GM19035 (cell line): Measurements from ENCODE around the gene RNU7-1.

Source experiments
- ATAC-seq: cut with Tn5 transposase; IDR thresholded peaks from one replicate; pipeline ENCODE4 v1.9.1; 2021; ENCODE audit not compliant: unreplicated experiment

RNU7-1 gene

DNA sequence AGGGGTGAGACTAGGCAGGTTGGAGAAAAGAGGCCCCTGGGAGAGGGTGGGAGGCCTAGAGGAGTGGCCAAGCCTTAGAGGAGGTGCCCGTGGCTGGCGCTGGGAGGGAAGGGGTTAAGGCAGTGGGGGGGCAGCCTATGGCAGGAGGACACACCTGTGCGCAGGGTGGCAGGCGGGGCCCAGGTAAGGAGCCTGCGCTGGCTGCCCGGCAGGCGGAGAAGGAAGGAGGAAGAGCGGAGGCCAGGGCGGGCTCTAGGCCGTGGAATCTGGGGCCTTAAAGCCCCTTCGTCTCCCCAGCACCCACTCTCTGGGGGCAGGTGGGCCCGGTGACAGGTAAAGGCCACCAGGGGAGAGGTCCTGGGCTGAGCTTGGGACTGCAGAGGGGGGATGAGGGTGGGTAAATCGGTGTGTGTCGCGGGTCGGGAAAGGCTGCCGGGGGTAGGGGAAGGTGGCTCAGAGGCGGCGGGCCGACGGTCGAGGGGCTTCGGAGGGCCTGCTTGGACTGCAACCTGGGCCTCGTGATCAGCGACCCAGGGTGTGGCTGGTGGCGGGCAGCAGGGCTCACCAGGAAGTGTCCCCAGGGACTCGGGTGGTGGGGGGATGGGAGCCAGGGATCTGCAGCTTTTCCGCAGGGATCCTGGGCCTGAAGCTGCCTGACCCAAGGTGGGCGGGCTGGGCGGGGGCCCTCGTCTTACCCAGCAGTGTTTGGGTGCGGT lies 19.6 kb downstream of the RNU7-1 start:
- no peak for ATAC-seq

GRCh38 chr12:6963791-6964413 lies 20.3 kb downstream of the RNU7-1 start:
- ATAC-seq: no peak

- no peak for ATAC-seq
Measured at GRCh38 chr12:6964605-6965025, 21.0 kb downstream of the RNU7-1 start.

GRCh38 chr12:6965026-6965661 lies 21.5 kb downstream of the RNU7-1 start:
- ATAC-seq: no peak

DNA sequence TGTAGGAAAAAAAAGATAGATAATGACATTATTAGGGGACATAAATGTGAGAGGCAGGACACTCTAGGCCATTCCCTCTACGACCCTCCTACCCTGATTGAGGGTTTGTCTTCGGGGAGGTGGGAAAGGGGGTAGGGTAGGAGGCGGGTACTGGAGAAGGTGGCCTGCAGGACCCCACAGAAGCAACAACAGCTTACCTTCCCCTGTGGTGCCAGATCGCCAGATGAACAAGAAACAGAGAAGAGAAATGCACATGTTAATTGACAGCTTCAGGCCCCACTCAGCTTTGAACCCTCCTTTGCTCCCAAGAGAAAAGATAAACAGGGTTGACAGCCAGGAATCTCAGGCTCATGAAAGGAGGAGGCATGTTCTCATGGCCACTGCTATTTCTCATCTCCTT lies 22.1 kb downstream of the RNU7-1 start:
- no peak for ATAC-seq

DNA sequence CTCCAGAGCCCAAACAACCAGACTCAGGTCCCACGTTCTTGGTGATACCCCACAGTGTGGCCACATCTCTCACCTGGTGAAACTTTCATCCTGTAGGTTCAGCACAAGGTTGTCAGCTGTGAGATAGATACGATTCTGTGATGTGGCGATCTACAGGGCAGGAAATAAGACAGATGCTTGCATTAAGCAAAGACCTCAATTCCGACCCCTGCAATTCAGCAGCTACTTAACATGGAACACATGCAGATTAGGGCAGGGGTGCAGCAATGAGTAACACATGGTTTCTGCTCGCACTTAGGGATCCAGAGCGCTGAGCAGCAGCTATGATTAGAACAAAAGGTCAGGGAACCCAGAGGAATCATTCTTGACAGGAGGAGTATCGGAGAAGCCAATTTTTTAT lies 22.7 kb downstream of the RNU7-1 start:
- no peak for ATAC-seq

DNA sequence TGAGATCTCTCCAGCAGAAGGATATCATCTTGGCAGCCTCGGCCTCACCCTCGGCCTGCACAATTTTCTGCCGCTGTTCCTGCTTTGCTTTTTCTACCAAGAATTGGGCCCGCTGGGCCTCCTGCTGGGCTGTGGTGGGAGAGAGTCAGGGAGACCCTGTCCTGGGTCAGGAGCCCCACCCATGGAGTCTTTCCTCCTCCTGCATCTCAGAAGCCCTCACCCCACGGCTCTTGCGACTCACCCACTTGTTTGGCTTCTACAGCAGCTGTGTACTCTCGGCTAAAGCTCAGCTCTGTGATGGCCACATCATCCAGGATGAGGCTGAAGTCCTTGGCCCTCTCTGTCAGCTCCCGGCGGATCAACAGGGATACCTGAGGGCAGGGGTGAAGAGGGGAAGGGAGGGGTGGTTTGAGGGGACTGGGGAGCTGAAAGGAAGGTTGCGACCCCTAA lies 24.1 kb downstream of the RNU7-1 start:
- ATAC-seq: no peak

DNA sequence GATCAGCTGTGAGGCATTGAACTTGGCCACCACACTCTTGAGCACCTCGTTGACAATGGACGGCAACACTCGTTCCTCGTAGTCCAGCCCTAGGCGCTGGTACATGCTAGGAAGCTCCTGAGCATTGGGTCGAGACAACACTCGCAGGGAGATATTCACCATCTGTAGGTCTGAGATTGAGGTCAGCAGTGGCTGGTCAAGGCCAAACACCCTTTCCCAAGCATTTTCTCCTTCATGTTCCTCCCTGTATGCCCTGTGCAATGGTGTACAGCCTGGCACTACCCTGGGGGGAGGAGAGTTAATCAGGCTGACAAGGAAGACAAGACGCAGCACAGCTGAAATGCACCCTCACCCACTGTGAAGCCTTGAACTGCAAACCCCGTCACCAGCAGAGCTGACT lies 24.8 kb downstream of the RNU7-1 start:
- no peak for ATAC-seq

- no peak for ATAC-seq
Measured at GRCh38 chr12:6970096-6970527, 26.5 kb downstream of the RNU7-1 start.

GRCh38 chr12:6974180-6974579 lies 30.6 kb downstream of the RNU7-1 start:
- ATAC-seq: no peak

DNA sequence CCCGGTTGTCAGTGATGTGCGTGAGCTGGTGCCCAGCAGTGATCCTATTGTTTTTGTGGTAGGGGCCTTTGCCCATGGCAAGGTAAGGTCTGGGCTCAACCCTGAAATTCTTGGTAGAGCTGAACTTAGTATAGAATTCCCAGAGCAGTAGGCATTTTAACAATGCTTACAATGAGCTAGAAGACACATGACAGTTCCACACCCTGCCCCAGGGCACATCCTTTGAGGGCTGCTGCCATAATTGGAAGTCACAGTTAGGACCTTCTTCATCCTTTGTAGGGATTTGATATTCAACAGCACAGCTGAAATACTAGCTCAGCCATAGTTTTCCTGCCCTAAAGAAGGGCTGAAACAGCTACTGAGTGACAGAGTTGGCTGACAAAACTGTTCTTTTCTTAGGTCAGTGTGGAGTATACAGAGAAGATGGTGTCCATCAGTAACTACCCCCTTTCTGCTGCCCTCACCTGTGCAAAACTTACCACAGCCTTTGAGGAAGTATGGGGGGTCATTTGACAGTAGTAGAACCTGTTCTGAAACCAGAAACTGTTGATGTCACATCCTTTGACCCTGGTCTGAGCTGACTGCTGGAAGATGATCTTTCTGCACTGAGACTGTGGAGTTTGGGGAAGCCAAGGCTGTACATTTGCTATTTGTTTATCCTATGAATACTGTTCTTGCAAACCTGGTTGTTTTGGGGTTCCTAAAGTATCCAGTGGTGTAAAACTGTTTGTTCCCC lies 31.8 kb downstream of the RNU7-1 start:
- ATAC-seq: no peak

DNA sequence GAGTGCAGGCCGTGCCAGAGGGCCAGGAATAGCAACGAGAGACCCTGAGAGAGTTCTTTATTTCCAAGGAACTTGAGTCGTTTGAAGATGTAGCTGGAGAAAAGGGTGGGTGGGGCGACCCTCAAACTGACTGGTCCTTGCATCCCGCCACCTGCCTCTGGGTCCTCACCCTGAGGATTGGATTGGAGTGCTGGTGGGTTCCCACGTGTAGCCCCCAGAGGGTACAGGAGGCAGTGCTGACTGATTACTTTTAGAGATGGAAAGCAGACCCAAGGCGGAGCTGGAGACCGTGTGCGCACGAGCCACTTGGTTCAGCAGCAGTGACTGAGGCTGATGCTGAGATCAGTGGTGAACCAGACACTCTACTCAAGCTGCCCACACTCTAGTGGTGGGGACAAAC lies 34.0 kb downstream of the RNU7-1 start:
- ATAC-seq: no peak

DNA sequence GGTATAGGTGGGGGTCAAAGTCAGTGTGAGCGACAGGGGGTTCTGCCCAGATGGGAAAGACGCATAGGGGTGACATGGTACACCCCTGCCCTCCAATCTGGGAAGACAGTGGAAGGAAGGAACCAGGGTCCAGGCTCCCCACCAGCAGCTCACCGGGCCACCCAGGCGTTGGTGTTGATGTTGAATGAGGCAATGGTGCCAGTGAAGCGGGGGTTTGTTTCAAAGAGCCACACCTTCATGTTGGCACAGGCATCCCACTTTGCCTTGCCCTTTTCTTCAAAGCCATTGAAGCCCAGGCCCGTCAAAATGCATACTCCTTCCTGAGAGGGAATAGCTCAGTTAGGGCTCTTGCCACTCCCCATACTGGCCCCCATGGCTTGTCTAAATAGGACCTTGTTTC lies 34.6 kb downstream of the RNU7-1 start:
- no peak for ATAC-seq

GRCh38 chr12:6978611-6979011 lies 35.0 kb downstream of the RNU7-1 start:
- ATAC-seq: no peak

- ATAC-seq: no peak
Measured at GRCh38 chr12:6979021-6979420, 35.4 kb downstream of the RNU7-1 start.

DNA sequence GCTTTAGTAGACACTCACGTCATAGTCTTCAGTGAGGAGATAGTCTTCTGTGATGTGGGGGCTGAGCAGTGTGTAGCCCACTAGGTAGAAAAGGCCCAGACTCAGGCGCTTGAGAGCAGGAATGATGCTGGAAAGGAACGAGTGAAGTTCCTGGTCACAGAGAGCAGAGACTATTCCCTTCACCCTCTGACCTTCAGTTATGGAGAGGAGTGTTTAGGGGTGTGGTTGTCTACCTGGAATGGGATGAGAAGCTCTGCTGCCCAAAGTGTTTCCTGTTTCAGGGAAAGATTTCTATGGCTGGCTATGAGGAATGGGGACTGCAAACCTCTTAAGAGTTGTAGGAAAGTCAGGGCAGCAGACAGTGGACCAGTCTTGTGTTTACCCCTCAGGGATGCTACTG lies 35.8 kb downstream of the RNU7-1 start:
- no peak for ATAC-seq

- no peak for ATAC-seq
Measured at GRCh38 chr12:6980075-6980474, 36.5 kb downstream of the RNU7-1 start.

- ATAC-seq: no peak
Measured at GRCh38 chr12:6980740-6981139, 37.1 kb downstream of the RNU7-1 start.

- no peak for ATAC-seq
Measured at GRCh38 chr12:6981152-6982052, 37.8 kb downstream of the RNU7-1 start.

DNA sequence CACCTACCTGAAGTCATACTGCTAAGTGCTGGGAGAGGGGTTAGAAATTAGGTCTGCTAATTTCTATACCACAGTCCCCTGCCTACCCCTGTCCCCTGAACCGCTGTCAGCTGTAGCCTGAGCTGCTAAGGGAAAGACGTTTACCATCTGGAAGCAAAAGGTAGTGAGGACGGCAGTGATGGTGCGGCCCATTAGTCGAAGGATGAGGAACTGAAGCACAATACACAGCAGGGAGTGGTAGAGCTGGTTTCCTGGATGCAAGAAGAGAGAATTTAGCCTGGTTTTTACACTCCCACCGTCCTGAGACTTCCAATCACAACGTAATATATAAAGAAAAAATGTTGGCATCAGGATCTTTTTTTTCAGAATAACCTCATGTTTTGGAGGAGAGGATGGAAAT lies 38.9 kb downstream of the RNU7-1 start:
- no peak for ATAC-seq
